ENCODE data around the gene ZFHX2.

ZFHX2 gene

DNA sequence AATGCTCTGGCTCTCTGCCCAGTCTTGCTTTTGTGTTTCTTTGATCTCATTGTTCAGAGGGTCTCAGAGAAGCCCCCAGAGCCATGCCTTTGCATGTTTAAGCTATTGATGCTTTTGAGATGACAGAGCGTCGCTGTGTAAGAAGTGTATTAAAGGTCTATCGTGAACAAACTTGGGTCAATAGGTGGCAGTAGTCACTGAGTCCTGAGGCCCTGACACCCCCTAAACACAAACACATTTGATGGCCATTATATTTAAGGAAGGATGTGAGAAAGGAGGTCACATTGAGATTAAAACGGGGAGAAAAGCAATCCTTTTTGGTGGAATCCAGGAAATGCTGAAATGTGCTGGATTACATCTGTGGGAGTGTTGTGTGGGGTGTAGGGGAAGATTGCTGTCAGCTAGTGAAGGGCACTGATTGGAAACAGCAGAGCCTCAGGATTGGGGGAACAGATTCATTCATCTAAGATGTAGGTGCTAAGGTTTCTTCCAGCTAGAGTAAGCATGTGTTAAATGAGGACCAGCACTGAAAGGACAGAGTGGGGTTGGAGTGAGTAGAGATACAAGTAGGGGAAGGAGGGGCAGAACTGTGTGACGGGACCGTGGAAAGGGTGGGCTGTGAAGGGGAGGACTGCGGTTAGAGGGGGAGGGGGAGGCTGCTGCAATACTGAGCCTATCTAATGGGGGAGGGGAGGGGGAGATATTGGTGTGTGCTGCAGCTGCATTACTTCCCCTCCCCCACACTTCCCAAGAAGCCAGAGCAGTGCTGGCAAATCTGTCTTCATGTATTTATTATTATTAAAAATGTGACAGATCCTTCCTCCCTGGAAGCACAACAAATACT, 69.4 kb downstream of the ZFHX2 start:
- FAIRE-seq, result no peak
- DNase-seq (ENCODE audit: insufficient read length, low spot score), result no peak

DNA sequence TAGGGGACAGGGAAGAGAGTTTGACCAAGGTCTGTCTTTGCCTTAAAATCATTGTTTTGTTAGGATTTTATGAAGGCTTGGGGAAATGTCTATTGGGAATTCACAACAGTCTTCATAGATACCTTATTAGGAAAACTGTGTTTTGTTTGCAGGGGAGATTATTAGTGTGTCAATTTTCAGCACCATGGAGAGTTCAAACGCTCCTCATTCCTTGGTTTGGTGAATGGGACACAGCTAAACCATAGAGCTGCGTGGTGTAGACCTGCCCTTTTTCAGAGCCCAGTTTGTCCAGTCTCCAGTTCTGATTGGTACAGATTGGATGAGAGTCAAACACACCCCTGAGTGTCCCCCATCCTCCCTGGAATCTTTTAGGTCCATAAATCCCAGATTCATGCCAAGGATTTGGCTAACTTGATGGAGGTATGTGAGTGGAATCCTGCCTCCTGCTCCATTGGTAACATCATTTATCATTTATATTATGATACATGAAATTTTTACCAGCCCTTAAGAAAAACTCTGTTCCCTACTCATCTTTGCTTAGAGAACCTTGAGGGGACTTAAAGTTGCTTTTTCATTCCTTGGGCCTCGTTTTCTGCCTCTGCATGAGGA, 70.1 kb downstream of the ZFHX2 start:
- no peak for FAIRE-seq
- DNase-seq (ENCODE audit: insufficient read length, low spot score), result no peak

DNA sequence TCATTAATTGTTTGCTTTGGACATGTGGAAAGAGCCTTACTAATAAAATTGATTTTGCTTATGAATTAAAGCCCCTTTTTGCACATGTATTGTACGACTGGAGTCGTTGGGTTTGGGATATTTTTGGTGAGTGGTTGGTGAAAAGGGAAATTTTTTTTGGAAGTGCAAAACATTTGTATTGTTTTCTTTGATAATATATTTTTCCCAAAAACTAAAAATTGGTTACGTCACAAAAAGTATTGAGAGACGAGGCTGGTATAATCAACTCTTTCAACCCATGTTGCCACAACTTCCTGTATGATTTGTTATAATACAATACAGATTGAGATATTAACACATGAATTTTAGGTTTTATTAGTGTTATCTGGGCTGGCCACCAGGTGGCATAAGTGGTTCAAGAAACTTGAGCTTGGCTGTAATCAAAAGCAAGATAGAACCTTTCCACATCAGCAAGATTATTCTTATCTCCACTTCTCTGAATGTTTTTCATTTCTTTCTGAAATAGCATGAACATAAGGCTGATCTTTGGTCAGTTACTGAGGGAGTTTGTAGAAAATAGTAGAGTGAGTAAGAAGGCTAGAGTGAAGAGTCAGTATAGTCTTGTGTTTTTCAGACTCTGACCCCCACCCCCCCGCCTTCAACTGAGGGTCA, 73.3 kb downstream of the ZFHX2 start:
- peak; percentile 20 for DNase-seq (ENCODE audit: insufficient read length, low spot score)

GRCh38 chr14:23470947-23471346, 80.6 kb downstream of the ZFHX2 start:
- FAIRE-seq, result no peak

More for the DNA sequence above, 73.3 kb downstream of the ZFHX2 start:
- peak; percentile 78 for FAIRE-seq

More at GRCh38 chr14:23470947-23471346, 80.6 kb downstream of the ZFHX2 start:
- no peak for DNase-seq (ENCODE audit: insufficient read length, low spot score)

Data from GM19239 (cell line).